SU-DHL-6 (cell line): ENCODE measurements around the gene CDC42EP1.

Source experiments
- CTCF ChIP-seq: fragments of 200-600 bp; sonication (generic); IDR thresholded peaks from one replicate; pipeline ENCODE4 v1.5.1; 2017; ENCODE audit warnings: antibody characterized with exemption, mild to moderate bottlenecking, low read length, moderate library complexity; ENCODE audit not compliant: insufficient read depth, poor library complexity, severe bottlenecking
- EZH2phosphoT487 ChIP-seq: fragments of 200-600 bp; sonication (generic), shearing (Covaris generic); conservative IDR thresholded peaks from 2 replicates; pipeline ENCODE4 v1.6.1; 2018; ENCODE audit warnings: mild to moderate bottlenecking, antibody characterized with exemption, low read length, moderate library complexity, mixed read lengths

DNA sequence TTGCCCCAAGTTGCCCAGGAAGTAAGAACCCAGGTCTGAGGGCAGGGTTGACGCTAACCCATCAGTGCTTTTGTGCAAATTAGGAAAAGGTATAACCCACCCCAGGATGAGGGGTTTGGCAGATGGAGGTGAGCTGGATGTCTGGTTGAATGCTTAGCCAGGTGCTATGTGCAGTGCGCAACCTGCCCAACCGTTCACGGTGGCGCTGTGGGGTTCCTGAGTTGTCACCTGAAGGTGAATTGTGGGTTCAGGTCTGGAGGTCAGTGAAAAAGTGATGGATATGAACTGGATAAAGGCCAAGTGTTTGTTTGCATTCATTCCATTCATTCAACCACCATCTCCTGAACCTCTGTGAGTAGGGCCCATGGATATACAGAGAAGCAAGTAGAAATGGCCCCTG lies 34.0 kb downstream of the CDC42EP1 start:
- TF ChIP-seq CTCF (no peak), EZH2phosphoT487 (no peak)
